NCI-H1105 treated with DMSO at 0.1 percent for 48 hours (cell line): Measurements from ENCODE around the gene SSUH2.
A peak's percentile ranks its signal among the peaks of the same experiment; 100 is the strongest.
"Not testable (repeated sequence)": the region's sequence is repeated elsewhere in the genome, so short reads cannot be mapped to it uniquely, and the experiment has no call there.

Experiments
- DNase-seq: peaks from one replicate; lab custom pipeline; 2025; lab: John Stamatoyannopoulos, UW

The SSUH2 gene

DNA sequence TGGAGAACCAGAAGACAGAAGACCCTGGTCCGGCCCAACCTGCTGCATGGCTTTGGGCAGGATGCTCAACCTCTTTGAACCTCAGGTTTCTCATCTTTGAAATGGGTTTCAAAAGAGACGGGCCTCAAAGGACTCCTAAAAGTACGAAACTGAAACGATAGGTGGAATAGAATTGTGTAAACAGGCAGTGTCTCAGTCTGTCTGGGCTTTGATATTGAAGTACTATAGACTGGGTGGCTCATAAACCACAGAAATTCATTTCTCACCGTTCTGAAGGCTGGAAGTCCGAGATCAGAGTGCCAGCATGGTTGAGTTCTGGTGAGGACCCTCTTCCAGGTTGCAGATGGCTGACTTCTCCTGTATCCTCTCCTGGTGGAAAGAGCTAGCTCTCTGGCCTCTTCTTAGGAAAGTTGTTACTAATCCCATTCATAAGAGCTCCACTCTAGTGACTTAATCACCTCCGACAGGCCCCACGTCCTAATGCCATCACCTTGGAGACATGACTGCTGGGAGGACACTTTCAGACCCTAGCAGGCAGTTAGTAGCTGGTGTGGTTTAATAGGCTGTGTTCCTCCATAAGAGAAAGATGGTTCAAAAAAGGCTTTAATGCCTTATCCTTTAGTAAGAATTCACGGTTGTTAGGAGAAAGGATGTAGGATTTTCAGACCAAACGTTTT, 35.7 kb downstream of the SSUH2 start:
- no peak for DNase-seq

DNA sequence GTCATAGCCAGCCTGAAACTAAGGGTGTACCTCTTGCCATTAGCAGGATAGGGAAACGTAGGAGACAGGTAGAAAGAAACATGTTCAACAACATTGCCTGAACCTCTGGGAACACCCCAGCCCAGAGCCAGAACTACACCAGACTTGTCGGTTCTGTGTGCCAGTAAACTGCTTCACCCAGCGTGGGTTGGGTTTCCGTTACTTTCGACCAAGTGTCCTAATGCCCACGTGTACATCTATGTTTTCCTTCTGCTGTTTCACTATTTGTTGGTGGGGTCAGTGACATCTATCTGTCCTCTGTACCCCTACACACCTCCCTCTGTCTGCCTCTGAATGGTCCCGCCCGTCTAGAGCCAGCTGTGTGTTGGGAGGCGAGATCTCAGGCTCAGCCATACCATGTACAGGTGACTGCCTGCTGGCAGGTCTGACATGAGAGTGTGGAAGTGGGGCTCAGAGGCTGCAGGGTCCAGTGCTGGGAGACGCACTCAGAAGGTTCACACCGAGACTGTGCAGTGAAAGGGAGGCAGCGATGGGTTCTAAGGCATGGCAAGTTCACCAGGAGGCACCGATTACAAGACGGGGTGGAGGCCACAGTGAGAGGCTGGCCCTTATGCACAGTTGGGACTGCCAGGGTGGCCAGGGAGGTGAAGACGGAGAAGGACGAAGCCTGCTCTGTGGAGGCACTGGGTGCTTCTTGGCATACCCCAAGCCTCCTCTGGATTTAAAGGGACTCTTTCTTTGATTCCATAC, 36.4 kb downstream of the SSUH2 start:
- no peak for DNase-seq

DNA sequence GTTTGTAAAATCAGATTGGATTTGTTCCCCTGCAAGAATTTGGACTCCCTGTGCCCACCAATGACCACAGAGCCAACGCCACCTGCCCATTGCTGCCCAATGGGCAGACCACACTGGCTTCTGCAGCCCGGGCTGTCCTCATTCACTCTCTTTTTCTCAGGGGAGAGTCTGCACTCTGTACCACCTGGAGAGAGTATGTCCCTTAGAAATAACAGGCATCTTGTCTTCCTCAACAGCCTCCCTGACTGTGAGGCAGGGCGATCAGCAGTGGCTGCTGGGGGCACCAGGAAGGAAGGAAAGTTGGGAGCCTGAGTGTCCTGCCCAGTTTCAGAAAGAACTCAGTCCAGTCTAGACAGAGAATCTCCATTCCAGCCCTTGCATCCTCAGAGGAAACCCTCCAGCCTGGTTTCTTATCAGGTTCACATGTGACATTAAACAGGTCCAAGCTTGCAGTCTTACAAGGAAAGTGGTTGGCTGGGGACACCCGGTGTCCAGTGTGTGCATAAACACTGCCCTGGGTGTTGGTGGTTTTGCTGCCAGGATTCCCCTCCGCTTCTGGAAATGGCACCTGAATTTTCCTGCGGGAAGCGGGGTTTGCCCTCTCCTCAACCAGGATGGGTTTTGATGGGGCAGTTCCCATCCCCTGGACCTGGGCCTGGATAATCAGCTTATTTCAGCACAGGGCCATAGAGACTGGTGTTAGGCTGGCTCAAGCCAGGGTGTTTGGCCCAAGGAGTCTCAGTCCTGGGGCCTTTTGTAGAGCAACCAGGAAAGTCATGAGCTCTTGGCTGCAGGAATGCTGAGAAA, 37.2 kb downstream of the SSUH2 start:
- DNase-seq, result peak; percentile 3

DNA sequence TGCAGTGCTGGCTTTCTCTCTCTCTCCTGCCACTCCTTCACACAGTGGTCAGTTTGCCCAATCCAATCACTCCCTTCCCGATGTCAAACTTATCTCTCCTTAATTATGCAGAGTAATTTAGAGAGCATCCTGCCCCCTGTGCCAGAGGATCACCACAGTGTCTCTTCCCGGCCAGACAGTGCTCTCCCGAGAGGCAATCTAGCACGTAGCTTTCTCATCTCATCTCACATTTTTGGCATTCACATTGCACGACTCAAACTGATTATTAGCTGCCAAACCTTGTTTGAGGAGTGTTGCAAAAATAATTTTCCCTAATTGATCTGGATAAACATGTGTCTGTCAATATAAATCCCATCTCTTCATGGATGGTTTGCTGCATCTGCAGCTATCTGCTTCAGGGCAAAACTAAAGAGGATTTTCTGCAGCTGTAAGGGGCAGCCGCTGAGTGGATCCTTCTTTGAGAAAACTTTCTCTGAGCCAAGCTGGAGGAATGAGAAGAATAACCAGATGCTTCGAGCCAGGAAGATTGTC, 37.8 kb downstream of the SSUH2 start:
- DNase-seq, result no peak

DNA sequence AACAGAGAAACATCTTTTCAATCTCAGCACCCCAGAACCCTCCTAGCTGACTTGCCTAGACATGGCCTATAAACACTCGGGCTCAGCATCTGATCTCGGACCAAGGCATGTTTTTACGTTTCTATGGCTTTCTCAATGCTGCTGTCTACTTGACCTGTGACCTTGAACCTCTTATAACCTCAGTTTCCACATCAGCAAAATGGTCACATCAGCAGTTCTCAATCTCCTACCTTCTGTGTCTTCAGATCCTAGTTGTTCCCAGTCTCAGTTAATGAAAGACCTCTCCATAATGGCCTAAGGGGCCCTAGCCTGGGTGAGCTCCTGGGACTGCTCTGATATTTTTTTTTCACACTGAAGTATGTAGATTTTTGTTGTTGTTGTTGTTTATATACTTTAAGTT, 39.6 kb downstream of the SSUH2 start:
- DNase-seq, result no peak

DNA sequence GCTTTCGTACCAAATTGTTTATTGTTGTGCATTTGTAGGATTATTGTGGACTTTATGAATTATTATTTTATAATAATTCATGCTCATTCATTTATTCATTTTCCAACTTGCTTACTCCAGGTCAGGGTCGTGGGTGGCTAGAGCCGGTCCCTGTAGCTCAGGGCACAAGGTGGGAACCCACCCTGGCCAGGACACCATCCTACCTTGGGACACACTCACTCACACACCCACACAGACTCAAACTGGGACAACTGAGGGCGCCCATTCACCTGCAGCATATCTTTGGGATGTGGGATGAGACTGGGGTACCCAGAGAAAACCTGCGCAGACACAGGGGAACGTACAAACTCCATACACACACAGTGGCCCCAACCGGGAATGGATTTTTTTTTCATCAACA, 40.6 kb downstream of the SSUH2 start:
- DNase-seq, result no peak

DNA sequence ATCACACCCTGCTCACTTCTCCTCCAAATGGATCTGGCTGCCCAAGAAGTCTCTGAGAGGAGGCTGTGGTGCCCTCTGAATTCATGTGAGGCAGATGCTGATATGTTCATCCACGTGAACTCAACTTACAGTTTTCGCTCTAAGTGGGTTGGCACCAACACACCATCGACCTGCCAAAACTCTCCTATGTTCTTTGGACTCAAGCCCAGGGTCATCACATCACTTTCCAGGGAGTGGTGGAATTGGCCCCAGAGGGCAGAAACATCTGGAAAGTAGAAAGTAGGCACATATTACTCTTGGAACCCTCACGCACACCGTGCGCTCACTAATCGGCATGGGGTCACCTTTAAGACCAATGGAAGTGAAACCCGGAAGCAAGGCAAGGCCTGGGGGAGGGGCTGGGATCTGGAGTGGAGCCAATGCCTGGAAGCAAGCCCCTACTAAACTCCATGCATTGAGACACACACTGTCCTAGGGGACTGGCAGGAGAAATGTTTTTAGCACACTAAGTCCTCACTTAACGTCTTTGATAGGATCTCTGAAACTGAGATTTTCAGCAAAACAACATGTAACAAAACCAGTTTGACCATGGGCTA, 41.4 kb downstream of the SSUH2 start:
- DNase-seq, result no peak

DNA sequence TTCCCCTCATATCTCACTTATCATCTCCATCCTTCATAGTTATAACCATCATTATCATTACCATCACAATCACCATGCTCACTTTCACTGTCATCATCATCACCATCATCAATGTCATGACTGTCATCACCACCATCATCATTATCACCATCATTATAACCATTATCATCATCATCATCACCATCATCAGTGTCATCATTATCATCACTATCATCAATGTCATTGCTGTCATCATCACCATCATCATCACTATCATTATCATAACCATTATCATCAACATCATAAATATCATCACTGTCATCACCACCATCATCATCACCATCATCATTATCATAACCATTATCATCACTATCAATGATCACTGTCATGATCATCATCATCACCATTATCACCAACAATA, 44.1 kb downstream of the SSUH2 start:
- DNase-seq, result no peak

DNA sequence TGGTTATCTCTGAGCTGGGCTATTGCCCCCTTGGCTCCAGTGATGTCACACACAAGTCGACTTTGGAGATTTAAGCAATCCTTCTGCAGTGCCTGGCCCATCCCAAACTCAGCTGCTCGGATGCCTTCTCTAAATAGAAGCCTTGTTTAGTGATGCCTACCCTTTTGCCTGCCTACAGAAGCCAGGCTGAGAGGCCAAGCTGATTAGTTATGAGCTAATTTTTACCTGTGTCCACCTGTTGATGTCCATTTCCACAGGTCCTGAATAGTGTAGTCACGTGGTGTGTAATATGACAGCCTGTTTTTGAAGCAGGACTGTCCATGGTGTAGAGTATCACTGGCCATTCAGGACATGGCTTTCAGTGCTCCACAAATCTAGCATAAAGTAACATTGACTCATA, 45.5 kb downstream of the SSUH2 start:
- no peak for DNase-seq

DNA sequence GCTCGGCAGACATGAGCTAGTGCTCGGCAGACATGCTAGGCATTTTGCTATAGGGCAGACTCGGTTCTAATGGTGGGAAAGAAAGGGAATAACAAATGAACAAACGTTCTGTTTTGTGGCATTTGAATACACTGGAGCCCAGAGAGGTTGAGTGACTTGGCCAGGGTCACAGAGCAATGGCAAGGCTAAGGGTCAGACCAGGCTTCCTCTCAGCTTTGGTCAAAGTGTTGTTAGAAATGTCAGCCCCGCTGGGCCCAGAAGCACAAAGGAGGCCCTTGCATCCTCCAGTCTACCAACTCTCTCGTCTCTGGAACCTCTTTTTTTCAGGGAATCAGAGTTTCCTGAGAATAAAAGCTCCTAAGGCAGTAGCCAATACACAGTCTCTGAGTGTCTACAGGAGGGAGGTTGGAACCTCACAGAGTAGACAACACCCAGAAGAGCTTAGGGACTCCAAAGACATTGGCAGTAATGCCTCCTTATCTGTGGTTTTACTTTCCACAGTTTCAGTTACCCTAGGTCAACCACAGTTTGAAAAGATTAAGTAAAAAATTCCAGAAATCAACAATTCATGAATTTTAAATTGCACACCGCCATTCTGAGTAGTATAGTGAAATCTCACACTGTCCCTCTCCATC, 47.3 kb downstream of the SSUH2 start:
- no peak for DNase-seq

DNA sequence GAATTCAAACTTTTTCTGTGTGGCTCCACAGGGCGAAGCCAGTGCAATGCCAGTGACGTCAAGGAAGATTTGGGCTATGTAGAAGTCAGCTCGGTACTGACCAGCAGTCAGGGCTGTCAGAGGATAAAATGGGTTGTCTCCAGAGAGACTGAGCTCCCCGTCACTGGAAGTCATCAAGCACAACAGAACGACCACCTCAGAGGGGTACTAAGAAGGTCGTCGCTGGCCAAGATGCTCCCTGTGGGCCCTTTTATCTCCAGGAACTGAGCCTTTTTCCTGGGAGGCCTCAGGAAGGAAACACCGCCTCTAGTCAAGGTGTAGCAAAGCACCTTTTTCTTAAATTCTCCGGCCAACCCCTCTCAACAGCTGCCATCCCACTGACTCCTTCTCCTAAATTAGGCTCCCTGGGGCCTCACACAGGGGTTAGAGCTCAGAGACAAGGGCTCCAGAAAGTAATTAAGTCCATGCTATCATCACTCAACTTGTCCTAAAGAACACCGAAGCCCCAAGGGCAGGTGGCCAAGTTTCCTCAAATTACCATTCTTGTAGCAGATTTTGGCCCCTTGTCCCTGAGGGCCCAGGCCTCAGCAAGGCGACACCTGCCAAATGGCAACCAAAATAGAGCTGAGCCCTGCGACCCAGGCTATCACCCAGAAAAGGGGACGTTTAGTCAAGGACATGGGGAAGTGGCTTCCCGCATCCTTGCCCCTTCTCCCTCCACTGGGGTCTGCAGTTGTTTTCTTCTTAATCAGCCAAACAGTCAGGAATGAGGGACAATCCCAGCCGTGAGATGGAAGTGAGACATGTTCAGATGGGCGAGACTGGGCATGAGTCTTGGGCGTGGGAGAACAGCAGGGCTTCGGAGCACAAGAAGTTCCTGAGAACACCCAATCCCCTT, 48.0 kb downstream of the SSUH2 start:
- DNase-seq, result no peak

DNA sequence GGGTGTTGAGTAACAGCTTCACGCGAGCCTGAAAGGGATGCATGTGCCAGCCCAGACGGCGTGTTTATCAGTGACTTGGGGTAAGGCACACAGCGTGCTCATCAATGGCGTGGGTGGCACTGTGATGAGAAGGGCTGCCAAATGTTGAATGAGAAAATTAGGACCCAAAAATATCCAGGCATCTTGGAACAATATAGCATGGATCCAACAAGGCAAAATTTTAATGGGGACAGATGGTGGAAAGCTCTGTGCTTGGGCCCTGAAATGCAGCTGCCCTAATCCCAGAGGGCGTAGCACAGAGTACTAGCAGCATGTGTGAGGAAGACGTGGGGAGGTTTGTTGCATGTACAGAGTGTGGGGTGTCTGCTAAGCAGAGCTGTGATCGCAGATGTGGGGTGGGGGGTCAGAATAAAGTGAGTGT, 48.9 kb downstream of the SSUH2 start:
- no peak for DNase-seq

DNA sequence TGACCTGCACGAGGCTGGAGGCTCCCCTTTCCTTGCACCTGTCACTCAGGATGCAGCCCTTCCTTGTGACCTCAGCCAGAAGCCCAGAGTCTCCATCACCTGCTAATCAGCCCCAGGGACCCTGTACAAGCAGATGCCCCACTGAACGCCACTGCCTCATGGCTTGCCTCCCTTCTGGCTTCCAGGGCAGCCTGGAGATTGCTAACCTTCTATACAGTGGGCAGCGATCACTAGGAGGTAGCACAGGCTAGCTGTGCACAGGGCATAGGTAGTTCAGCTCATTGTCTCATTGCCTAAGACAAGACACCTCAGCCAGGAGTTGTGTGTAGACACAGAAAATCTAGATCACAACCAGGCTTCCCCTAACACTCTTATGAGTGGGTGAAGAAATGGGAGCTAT, 49.3 kb downstream of the SSUH2 start:
- DNase-seq, result no peak

DNA sequence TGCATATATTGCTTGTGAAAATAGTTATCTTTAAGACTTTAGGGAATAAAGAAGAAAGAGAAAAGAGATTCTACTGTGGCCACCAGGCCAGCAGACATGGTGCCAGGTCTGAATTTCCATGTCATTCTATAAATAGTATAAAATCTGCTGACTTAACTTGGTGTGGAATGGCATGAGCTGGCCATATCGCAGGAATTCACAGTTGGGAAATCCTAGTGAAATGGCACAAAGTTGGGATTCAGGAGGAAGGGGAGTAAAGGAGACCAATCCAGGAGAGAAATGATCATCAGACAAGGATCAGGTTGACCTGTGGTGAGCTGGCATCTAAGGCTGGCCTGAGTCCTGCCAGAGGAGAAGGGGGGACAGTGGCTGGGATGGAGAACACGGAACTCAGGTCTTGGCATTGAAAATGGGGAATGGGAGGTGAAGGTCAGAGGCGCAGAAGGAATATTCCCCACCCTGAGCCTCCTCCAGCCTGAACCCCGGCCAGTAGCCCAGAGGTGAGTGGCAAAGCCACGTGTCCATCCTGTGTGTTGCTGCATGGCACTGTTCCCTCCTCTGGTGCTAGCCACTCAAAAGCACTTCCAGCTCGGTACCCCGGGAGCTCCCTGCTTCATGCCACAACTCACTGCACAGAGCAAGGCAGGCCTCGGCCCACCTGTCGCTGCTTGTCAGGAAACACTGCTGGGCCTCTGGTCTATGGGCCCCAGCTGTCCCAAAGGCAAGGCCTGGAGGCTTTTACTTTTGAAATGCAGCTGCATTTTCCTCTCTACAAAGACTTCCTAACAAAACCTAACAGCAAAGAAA, 51.4 kb downstream of the SSUH2 start:
- DNase-seq, result no peak

DNA sequence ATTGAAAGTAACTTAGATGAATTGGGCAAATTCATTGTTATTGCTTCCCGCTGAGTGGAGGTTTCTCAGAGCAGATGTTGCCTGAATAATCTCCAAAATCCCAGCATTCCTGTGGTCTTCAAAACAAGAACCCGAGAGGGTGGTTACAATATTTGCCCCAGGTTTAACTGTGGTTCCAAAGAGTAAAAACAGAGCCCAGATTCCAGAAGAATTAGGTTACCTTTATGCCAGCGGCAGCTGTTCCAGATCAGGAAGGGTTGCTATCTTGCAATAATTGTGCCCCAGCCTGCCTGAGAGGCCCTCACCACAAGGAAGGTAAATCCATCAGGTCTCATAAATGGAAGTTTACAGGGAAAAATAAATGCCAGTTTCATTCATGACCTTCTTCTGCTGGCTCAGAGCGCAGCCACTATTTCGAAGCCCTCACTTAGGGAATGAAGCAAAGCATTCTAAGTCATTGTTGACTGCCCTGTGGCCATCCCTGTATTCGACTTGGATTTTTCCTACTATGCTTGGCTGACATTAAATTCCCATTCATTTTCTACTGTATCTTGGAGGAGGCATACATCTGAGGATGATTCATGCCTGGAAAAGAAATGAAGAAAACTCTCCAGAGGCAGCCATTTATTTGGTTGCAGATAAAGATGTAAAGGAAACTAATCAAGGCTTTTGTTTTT, 54.6 kb downstream of the SSUH2 start:
- no peak for DNase-seq

DNA sequence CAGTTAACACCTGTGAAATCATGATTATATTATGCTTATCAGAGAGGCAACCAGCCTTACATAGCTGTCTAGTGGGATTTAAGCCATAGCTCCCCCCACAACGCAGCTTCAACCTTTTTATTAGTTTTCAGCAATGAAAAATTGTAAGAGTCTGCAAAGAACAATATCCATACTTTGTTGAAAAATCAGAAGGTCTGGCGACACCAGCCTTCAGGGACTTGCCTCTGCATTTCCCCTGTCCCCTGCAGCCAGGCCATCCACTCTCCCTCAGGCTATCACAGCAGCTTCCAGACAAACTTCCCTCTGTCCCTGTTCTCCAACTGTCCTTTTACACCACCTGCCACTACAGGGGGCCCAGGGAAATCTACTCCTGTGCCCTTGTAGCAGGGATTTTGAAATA, 59.9 kb downstream of the SSUH2 start:
- no peak for DNase-seq

DNA sequence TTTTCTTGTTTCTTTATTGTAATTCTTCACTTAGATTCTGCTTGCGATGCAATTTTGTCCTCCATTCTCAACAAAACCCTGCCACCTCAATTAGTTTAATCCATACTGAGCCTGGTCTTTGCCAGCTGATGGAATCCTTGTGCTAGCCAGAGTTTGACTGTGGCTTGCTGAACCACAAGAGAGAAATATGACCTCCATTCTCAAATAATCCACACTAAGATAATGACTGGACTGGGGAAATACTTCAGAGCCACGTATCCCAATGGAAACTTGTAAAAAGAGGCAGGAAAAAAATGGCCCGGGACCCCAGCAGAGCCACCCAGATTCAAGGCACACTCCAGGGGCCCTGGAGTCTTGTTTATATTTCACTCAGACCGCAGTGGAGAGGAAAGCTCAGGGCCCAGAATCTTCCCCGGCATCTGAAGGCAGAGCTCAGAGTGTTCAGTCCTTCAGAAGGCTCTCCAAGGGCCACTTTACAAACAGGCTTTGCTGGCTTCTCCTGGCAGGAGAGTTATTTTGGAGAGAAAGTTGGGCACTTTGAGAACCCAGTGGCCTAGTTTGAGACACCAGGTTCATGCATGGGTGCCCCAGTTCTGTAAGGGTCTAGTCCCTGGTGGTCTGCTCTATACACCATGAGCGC, 62.7 kb downstream of the SSUH2 start:
- DNase-seq, result no peak

DNA sequence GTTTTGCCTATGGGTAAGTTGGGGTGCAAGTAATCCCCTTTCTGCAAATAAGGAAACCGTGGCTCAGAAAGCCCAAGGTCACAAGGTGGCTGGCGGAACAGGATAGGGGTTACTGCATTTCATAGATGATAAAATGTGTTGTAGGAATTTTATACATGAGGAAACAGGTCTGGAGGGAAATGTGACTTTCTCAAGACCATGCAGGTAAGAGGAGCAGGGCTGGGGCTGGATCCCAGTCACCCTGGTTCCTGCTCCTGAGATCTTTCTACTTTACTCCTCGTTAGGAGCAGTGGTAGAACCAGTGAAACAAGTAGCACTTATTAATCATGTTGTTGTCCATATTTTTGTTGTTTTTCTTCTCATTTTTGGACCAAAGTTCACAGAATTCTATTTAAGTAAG, 63.2 kb downstream of the SSUH2 start:
- no peak for DNase-seq

DNA sequence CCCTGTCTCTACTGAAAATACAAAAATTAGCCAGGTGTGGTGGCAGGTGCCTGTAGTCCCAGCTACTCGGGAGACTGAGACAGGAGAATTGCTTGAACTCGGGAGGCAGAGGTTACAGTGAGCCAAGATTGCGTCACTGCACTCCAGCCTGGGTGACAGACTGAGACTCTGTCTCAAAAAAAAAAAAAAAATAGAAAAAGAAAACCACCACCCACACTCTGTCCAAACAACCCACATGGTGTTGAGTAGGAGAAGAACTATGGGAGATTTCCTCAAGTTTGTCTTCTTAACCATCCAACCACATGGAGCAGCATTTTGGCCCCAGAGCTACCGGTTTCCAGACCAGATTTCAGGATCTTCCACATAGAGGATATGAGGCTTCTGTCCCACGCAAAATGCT, 64.2 kb downstream of the SSUH2 start:
- DNase-seq, result not testable (repeated sequence)
